CD8-positive, alpha-beta memory T cell (primary cell): ENCODE measurements around the gene CLDN20. TPM values are rescaled to one million over a fixed set of nuclear protein-coding genes. Genes with fewer than 3 reads are reported as not detected.

Source experiments
- CTCF ChIA-PET: fragments of 350-600 bp; sonication (Branson Sonifier 250); formaldehyde crosslinking; loops from one replicate; lab custom pipeline; 2021; ENCODE audit warnings: antibody characterized with exemption; lab: Charles Lee
- POLR2A ChIA-PET: fragments of 350-600 bp; sonication (Branson Sonifier 250); formaldehyde crosslinking; loops from one replicate; lab custom pipeline; 2021; ENCODE audit warnings: antibody characterized with exemption; lab: Charles Lee
- DNase-seq, 5 donors: peaks; one replicate each; pipeline versions ENCODE4 v3.0.0 to v3.0.0-alpha.2; 2020 to 2022; ENCODE audit warnings: mixed read lengths in 1 of 5
- H3K27ac ChIP-seq: one replicate; pipeline ENCODE4 v1.7.0; 2013; ENCODE audit warnings: low read depth, mild to moderate bottlenecking, low read length, moderate library complexity
- H3K27me3 ChIP-seq: 2 replicates; pipeline ENCODE4 v1.7.0; 2013; ENCODE audit warnings: low read length, mild to moderate bottlenecking; ENCODE audit not compliant: insufficient read depth, poor library complexity, severe bottlenecking
- H3K36me3 ChIP-seq: 2 replicates; pipeline ENCODE4 v1.7.0; 2013; ENCODE audit warnings: mild to moderate bottlenecking, low read length, moderate library complexity; ENCODE audit not compliant: insufficient read depth
- H3K4me1 ChIP-seq: 2 replicates; pipeline ENCODE4 v1.7.0; 2013; ENCODE audit warnings: mild to moderate bottlenecking, low read length, moderate library complexity; ENCODE audit not compliant: insufficient read depth
- H3K4me3 ChIP-seq: 2 replicates; pipeline ENCODE4 v1.7.0; 2013; ENCODE audit warnings: mild to moderate bottlenecking, low read length
- H3K9me3 ChIP-seq: 2 replicates; pipeline ENCODE4 v1.7.0; 2013; ENCODE audit warnings: mild to moderate bottlenecking, low read length
- H3K27ac Mint-ChIP-seq, 8 donors: one replicate each; pipeline ENCODE4 v1.8.0; 2020 to 2021; ENCODE audit warnings: mixed read lengths in 8 of 8, mild to moderate bottlenecking in 6 of 8, inconsistent platforms in 3 of 8, moderate library complexity in 3 of 8
- H3K27me3 Mint-ChIP-seq, 2 donors: one replicate each; pipeline ENCODE4 v1.8.0; 2020 to 2021; ENCODE audit warnings: mixed read lengths in 2 of 2, mild to moderate bottlenecking in 1 of 2, moderate library complexity in 1 of 2
- H3K36me3 Mint-ChIP-seq, 3 donors: one replicate each; pipeline ENCODE4 v1.8.0; 2020 to 2021; ENCODE audit warnings: mixed read lengths in 3 of 3, inconsistent platforms in 1 of 3, mild to moderate bottlenecking in 1 of 3
- H3K4me1 Mint-ChIP-seq, 3 donors: one replicate each; pipeline ENCODE4 v1.8.0; 2020 to 2021; ENCODE audit warnings: mixed read lengths in 3 of 3, inconsistent platforms in 1 of 3, mild to moderate bottlenecking in 1 of 3
- H3K4me3 Mint-ChIP-seq, 7 donors: one replicate each; pipeline ENCODE4 v1.8.0; 2020 to 2021; ENCODE audit warnings: mixed read lengths in 7 of 7, mild to moderate bottlenecking in 6 of 7, moderate library complexity in 4 of 7, inconsistent platforms in 2 of 7
- H3K9me3 Mint-ChIP-seq, 5 donors: one replicate each; pipeline ENCODE4 v1.8.0; 2020 to 2022; ENCODE audit warnings: mixed read lengths in 5 of 5, mild to moderate bottlenecking in 3 of 5, moderate library complexity in 2 of 5, inconsistent platforms in 1 of 5
- polyA plus RNA-seq: library from polyadenylated mRNA; unstranded; fragments of 300-500 nt; fragmentation: Illumina TruSeq; gene quantifications from one replicate; pipeline ENCODE4 v1.2.3, GENCODE V29; 2021
- total RNA-seq, 2 experiments: library from RNA; stranded (reverse); gene quantifications; one replicate each; pipeline ENCODE4 v1.2.3, GENCODE V29; 2021

CLDN20 gene
- total and polyA plus RNA-seq, 3 experiments from 2014 or later: not detected

- Histone ChIP-seq H3K36me3 (peaks cover 7% of the 10 kb centered on the region), H3K4me1 (no peaks in the 10 kb centered on the region), H3K4me3 (no peak overlapping the region), H3K27me3 (no peaks in the 10 kb centered on the region), H3K9me3 (no peaks in the 10 kb centered on the region), H3K27ac (no peak overlapping the region)
- ChIA-PET POLR2A (no interaction called here), CTCF (interaction anchor here (1.6 kb wide), 1 partner anchor 9 kb away, joined by 3 read pairs; no protein-coding TSS in a partner anchor)
- Mint-ChIP-seq H3K4me3 (no peak overlapping the region), H3K27ac (peak overlapping the region in 4 of 8 donors; percentile 26 to 51 (median 33)), H3K36me3 (peaks cover 0 to 56% (median 15%) of the 10 kb centered on the region in 3 donors), H3K9me3 (no peaks in the 10 kb centered on the region), H3K4me1 (peaks cover 13 to 18% (median 15%) of the 10 kb centered on the region in 3 donors), H3K27me3 (no peaks in the 10 kb centered on the region)
- no peak for DNase-seq
These were observed 9.6 kb downstream of the CLDN20 start for GRCh38 chr6:155273431-155273830.

GRCh38 chr6:155274106-155274505, 10.3 kb downstream of the CLDN20 start:
- H3K36me3 Mint-ChIP-seq: peaks cover 0 to 63% (median 15%) of the 10 kb centered on the region in 3 donors
- no peak overlapping the region for H3K27ac Mint-ChIP-seq
- Histone ChIP-seq H3K4me1 (no peaks in the 10 kb centered on the region), H3K9me3 (no peaks in the 10 kb centered on the region), H3K4me3 (no peak overlapping the region), H3K27me3 (no peaks in the 10 kb centered on the region), H3K27ac (no peak overlapping the region), H3K36me3 (peaks cover 7% of the 10 kb centered on the region)
- POLR2A ChIA-PET: no interaction called here
- no peaks in the 10 kb centered on the region for H3K27me3 Mint-ChIP-seq
- DNase-seq: no peak
- H3K4me3 Mint-ChIP-seq: no peak overlapping the region
- H3K4me1 Mint-ChIP-seq: peaks cover 14 to 18% (median 18%) of the 10 kb centered on the region in 3 donors
- H3K9me3 Mint-ChIP-seq: no peaks in the 10 kb centered on the region
- CTCF ChIA-PET: no interaction called here

DNA sequence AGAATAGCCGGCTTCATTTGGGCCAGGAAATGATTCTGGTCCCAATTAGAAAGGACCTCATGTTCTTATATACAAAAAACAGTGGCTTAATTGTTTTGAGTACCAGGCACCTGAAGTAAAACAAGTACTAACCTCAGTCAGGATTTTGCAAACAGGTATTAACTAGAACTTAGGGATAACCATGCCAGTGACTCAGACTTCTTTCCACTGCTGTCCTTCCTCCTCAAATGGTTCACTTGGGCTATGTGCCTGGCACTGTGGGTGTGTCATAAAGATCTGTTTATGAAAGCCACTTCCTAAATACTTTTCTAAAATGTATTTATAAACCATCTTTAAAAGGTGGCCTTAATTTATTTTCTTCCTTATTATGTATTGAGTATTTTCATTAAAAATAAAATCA, 10.7 kb downstream of the CLDN20 start:
- Histone ChIP-seq H3K9me3 (no peaks in the 10 kb centered on the region), H3K27ac (no peak overlapping the region), H3K4me1 (no peaks in the 10 kb centered on the region), H3K4me3 (no peak overlapping the region), H3K27me3 (no peaks in the 10 kb centered on the region), H3K36me3 (peaks cover 7% of the 10 kb centered on the region)
- H3K9me3 Mint-ChIP-seq: no peaks in the 10 kb centered on the region
- H3K27ac Mint-ChIP-seq: no peak overlapping the region
- DNase-seq: no peak
- H3K36me3 Mint-ChIP-seq: peaks cover 0 to 64% (median 17%) of the 10 kb centered on the region in 3 donors
- H3K27me3 Mint-ChIP-seq: no peaks in the 10 kb centered on the region
- ChIA-PET POLR2A (no interaction called here), CTCF (no interaction called here)
- H3K4me3 Mint-ChIP-seq: no peak overlapping the region
- peaks cover 14 to 22% (median 20%) of the 10 kb centered on the region in 3 donors for H3K4me1 Mint-ChIP-seq

GRCh38 chr6:155275808-155276480, 12.1 kb downstream of the CLDN20 start:
- Mint-ChIP-seq H3K4me3 (no peak overlapping the region), H3K27ac (peak overlapping the region in 1 of 8 donors; percentile 14), H3K36me3 (peaks cover 6 to 66% (median 20%) of the 10 kb centered on the region in 3 donors), H3K4me1 (peaks cover 20 to 25% (median 23%) of the 10 kb centered on the region in 3 donors), H3K27me3 (no peaks in the 10 kb centered on the region), H3K9me3 (no peaks in the 10 kb centered on the region)
- POLR2A ChIA-PET: no interaction called here
- DNase-seq: no peak
- Histone ChIP-seq H3K36me3 (peaks cover 7% of the 10 kb centered on the region), H3K27me3 (no peaks in the 10 kb centered on the region), H3K27ac (no peak overlapping the region), H3K9me3 (no peaks in the 10 kb centered on the region), H3K4me1 (no peaks in the 10 kb centered on the region), H3K4me3 (no peak overlapping the region)
- CTCF ChIA-PET: interaction anchor here (1.0 to 1.8 kb wide), 2 partner anchors 9 to 11 kb away, joined by 3 to 4 read pairs; partner anchors contain the start of gene CLDN20

GRCh38 chr6:155276638-155277037, 12.8 kb downstream of the CLDN20 start:
- H3K27me3 Mint-ChIP-seq: no peaks in the 10 kb centered on the region
- CTCF ChIA-PET: interaction anchor here (1.0 to 1.8 kb wide), 2 partner anchors 9 to 12 kb away, joined by 3 to 4 read pairs; partner anchors contain the start of gene CLDN20
- POLR2A ChIA-PET: no interaction called here

DNA sequence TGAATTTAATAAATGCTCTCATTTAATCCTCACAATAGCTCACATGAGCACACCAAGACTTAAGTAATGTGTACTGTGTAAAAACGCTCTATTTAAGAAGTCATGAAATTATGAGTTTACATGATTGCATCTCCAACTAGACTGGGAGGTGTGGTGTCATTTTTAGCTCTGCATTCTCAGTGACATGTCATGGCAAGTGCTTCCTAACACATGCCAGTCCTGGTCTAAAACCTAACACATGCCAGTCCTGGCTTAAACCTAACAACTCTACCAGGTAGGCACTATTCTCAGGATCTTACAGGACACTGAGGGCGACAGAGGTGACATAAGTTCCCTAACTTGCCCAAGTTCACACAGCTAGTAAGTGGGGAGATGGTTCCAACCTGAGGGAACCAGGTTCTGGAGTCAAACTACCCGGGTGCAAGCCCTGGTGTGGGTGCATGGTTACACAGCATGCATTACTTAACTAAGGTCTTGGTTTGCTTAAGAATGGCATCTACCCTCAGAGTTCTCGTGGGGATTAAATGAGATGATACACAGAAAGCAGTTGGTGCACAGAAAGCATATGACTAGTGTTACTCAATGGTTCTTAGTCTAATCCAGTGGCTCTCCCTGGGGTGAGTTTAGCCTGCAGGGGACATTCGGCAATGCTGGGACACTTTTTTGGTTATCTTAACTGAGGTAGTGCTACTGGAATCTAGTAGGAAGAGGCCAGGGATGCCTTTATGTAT, 14.7 kb downstream of the CLDN20 start:
- H3K36me3 ChIP-seq: peaks cover 7% of the 10 kb centered on the region

More at GRCh38 chr6:155276638-155277037, 12.8 kb downstream of the CLDN20 start:
- H3K4me1 ChIP-seq: no peaks in the 10 kb centered on the region
- DNase-seq: no peak
- no peaks in the 10 kb centered on the region for H3K9me3 Mint-ChIP-seq
- no peak overlapping the region for H3K4me3 ChIP-seq
- no peaks in the 10 kb centered on the region for H3K9me3 ChIP-seq
- no peak overlapping the region for H3K4me3 Mint-ChIP-seq
- peaks cover 6 to 71% (median 20%) of the 10 kb centered on the region in 3 donors for H3K36me3 Mint-ChIP-seq
- no peak overlapping the region for H3K27ac ChIP-seq
- H3K27me3 ChIP-seq: no peaks in the 10 kb centered on the region
- peaks cover 7% of the 10 kb centered on the region for H3K36me3 ChIP-seq
- H3K27ac Mint-ChIP-seq: peak overlapping the region in 2 of 8 donors; percentile 29 to 46
- peaks cover 20 to 25% (median 23%) of the 10 kb centered on the region in 3 donors for H3K4me1 Mint-ChIP-seq

GRCh38 chr6:155284775-155285174, 21.0 kb downstream of the CLDN20 start:
- no peaks in the 10 kb centered on the region for H3K27me3 ChIP-seq
- no peak overlapping the region for H3K4me3 ChIP-seq
- H3K36me3 ChIP-seq: peaks cover 25% of the 10 kb centered on the region
- H3K4me1 ChIP-seq: no peaks in the 10 kb centered on the region
- ChIA-PET CTCF (no interaction called here), POLR2A (no interaction called here)
- Mint-ChIP-seq H3K4me1 (peaks cover 3 to 15% (median 13%) of the 10 kb centered on the region in 3 donors), H3K36me3 (peaks cover 6 to 73% (median 20%) of the 10 kb centered on the region in 3 donors), H3K4me3 (no peak overlapping the region), H3K27ac (peak overlapping the region in 1 of 8 donors; percentile 32), H3K9me3 (no peaks in the 10 kb centered on the region), H3K27me3 (no peaks in the 10 kb centered on the region)
- DNase-seq: no peak
- no peak overlapping the region for H3K27ac ChIP-seq
- no peaks in the 10 kb centered on the region for H3K9me3 ChIP-seq

More for the DNA sequence above, 14.7 kb downstream of the CLDN20 start:
- H3K4me1 ChIP-seq: no peaks in the 10 kb centered on the region
- H3K4me1 Mint-ChIP-seq: peaks cover 17 to 25% (median 18%) of the 10 kb centered on the region in 3 donors
- H3K27ac ChIP-seq: no peak overlapping the region
- ChIA-PET POLR2A (no interaction called here), CTCF (interaction anchor here (1.4 kb wide), 1 partner anchor 9 kb away, joined by 3 read pairs; no protein-coding TSS in a partner anchor)
- H3K27me3 ChIP-seq: no peaks in the 10 kb centered on the region
- H3K9me3 ChIP-seq: no peaks in the 10 kb centered on the region
- H3K27ac Mint-ChIP-seq: peak overlapping the region in 3 of 8 donors; percentile 18 to 37 (median 22)
- H3K9me3 Mint-ChIP-seq: no peaks in the 10 kb centered on the region
- DNase-seq: no peak
- no peak overlapping the region for H3K4me3 ChIP-seq
- no peaks in the 10 kb centered on the region for H3K27me3 Mint-ChIP-seq
- peaks cover 6 to 73% (median 19%) of the 10 kb centered on the region in 3 donors for H3K36me3 Mint-ChIP-seq
- no peak overlapping the region for H3K4me3 Mint-ChIP-seq

GRCh38 chr6:155287762-155288161, 23.9 kb downstream of the CLDN20 start:
- Mint-ChIP-seq H3K36me3 (peaks cover 0 to 75% (median 16%) of the 10 kb centered on the region in 3 donors), H3K9me3 (no peaks in the 10 kb centered on the region), H3K4me3 (no peak overlapping the region), H3K27me3 (no peaks in the 10 kb centered on the region), H3K27ac (no peak overlapping the region), H3K4me1 (peaks cover 9 to 15% (median 13%) of the 10 kb centered on the region in 3 donors)
- H3K27me3 ChIP-seq: no peaks in the 10 kb centered on the region
- H3K4me1 ChIP-seq: no peaks in the 10 kb centered on the region
- H3K27ac ChIP-seq: no peak overlapping the region
- H3K9me3 ChIP-seq: no peaks in the 10 kb centered on the region
- CTCF ChIA-PET: no interaction called here
- no peak for DNase-seq
- POLR2A ChIA-PET: no interaction called here
- no peak overlapping the region for H3K4me3 ChIP-seq
- H3K36me3 ChIP-seq: peaks cover 33% of the 10 kb centered on the region
